HepG2 (cell line): ENCODE measurements around the gene UBAC1. TPM values are rescaled to one million over a fixed set of nuclear protein-coding genes. Genes with fewer than 3 reads are reported as not detected.

Experiments
- ATAC-seq: fragments of 200-7000 bp; cut with Tn5 transposase; 3 replicates; pipeline ENCODE4 v1.9.1; 2020; ENCODE audit warnings: mild to moderate bottlenecking, moderate library complexity
- BruUV-seq: library from RNA; stranded (reverse); fragments of 400-500 nt; replicated peaks from 2 replicates; lab custom pipeline; 2021; lab: Mats Ljungman, UMichigan
- CTCF ChIA-PET: fragments of 300-600 bp; formaldehyde crosslinking; extraction: SDS; loops from one replicate; lab custom pipeline; 2021; ENCODE audit warnings: low total read pairs, inconsistent platforms, low intra/inter-chr PET ratio; lab: Yijun Ruan, JAX
- POLR2A ChIA-PET: fragments of 350-600 bp; sonication (Branson Sonifier 250); formaldehyde crosslinking; loops from one replicate; lab custom pipeline; 2020; ENCODE audit warnings: antibody characterized with exemption, inconsistent platforms; lab: Yijun Ruan, JAX
- DNase-seq: peaks from one replicate; pipeline ENCODE4 v3.0.0-alpha.2; 2015; ENCODE audit warnings: low spot score
- FAIRE-seq: peaks from 3 replicates; lab custom pipeline; 2011; peaks lifted over from hg19 to GRCh38; lab: Jason Lieb, UNC
- H2AFZ ChIP-seq: one replicate; pipeline ENCODE4 v1.6.1; 2011; ENCODE audit warnings: low read length, inconsistent platforms
- H3K27ac ChIP-seq: fragments of 300-600 bp; 3 replicates; pipeline ENCODE4 v1.8.0; 2011; ENCODE audit warnings: mixed run types, mild to moderate bottlenecking, mixed read lengths, low read length, inconsistent platforms; ENCODE audit not compliant: insufficient read depth; ENCODE audit errors: extremely low read length
- H3K27me3 ChIP-seq, 2 experiments: fragments of 200-600 bp in 1 of 2; 2 replicates in 1 of 2; 3 replicates in 1 of 2; pipeline versions ENCODE4 v1.6.0 to v1.8.0; 2011; ENCODE audit warnings: low read length in 2 of 2, mild to moderate bottlenecking in 2 of 2, moderate library complexity in 2 of 2, inconsistent platforms in 1 of 2; ENCODE audit not compliant: insufficient read depth in 2 of 2, control insufficient read depth in 1 of 2
- H3K36me3 ChIP-seq, 2 experiments: fragments of 200-600 bp in 1 of 2; replicated peaks in 1 of 2; 2 replicates in 1 of 2; 3 replicates in 1 of 2; pipeline versions ENCODE4 v1.5.1 to v1.8.0; 2011; ENCODE audit warnings: low read length in 2 of 2, inconsistent platforms in 1 of 2; ENCODE audit not compliant: insufficient read depth in 2 of 2, control insufficient read depth in 1 of 2
- H3K4me1 ChIP-seq: 2 replicates; pipeline ENCODE4 v1.5.1; 2012; ENCODE audit warnings: low read length, inconsistent platforms; ENCODE audit not compliant: insufficient read depth
- H3K4me2 ChIP-seq: 2 replicates; pipeline ENCODE4 v1.6.0; 2011; ENCODE audit warnings: low read depth, low read length, inconsistent platforms
- H3K4me3 ChIP-seq, 3 experiments: fragments of 200-600 bp in 1 of 3; sonication (generic), shearing (Covaris generic) in 1 of 3; replicated peaks in 1 of 3; 2 replicates each; pipeline ENCODE4 v1.5.1; 2011 to 2016; ENCODE audit warnings: low read length in 3 of 3, inconsistent platforms in 2 of 3, low read depth in 2 of 3, mild to moderate bottlenecking in 2 of 3, control low read depth in 1 of 3, mixed read lengths in 1 of 3; ENCODE audit not compliant: insufficient read depth in 1 of 3
- H3K79me2 ChIP-seq: one replicate; pipeline ENCODE4 v1.6.1; 2011; ENCODE audit warnings: low read length, inconsistent platforms; ENCODE audit not compliant: insufficient read depth
- H3K9ac ChIP-seq: 2 replicates; pipeline ENCODE4 v1.6.0; 2011; ENCODE audit warnings: mild to moderate bottlenecking, low read depth, low read length, inconsistent platforms; ENCODE audit not compliant: insufficient read depth
- H3K9me3 ChIP-seq: 2 replicates; pipeline ENCODE4 v1.5.1; 2012; ENCODE audit warnings: mild to moderate bottlenecking, low read length
- H4K20me1 ChIP-seq: 2 replicates; pipeline ENCODE4 v1.6.0; 2011; ENCODE audit warnings: inconsistent platforms, mild to moderate bottlenecking, low read length, moderate library complexity; ENCODE audit not compliant: insufficient read depth
- AGO2 ChIP-seq: fragments of 200-400 bp; formaldehyde crosslinking; optimal IDR thresholded peaks from 2 replicates; pipeline ENCODE3; 2017; ENCODE audit warnings: mild to moderate bottlenecking, low read depth, low read length, moderate library complexity
- ARID4A ChIP-seq: sonication (generic); formaldehyde crosslinking; IDR thresholded peaks from 2 replicates; pipeline ENCODE4 v1.5.0; 2020; ENCODE audit warnings: mild to moderate bottlenecking, missing genetic modification reagents, borderline replicate concordance
- DPF2 ChIP-seq: sonication (generic); formaldehyde crosslinking; IDR thresholded peaks from 2 replicates; pipeline ENCODE4 v1.4.0; 2020; ENCODE audit warnings: mild to moderate bottlenecking, low read depth, missing genetic modification reagents, borderline replicate concordance
- KLF9 ChIP-seq: IDR thresholded peaks from 2 replicates; pipeline ENCODE4 v1.6.1; 2016; ENCODE audit warnings: low read depth
- REST ChIP-seq, 2 experiments: IDR thresholded peaks; 2 replicates each; pipeline ENCODE4 v1.6.1; 2011 to 2012; ENCODE audit warnings: low read length in 2 of 2, borderline replicate concordance in 1 of 2, low read depth in 1 of 2, mild to moderate bottlenecking in 1 of 2, moderate library complexity in 1 of 2
- RNF2 ChIP-seq: fragments of 450-650 bp; conservative IDR thresholded peaks from 2 replicates; pipeline ENCODE4 v1.6.1; 2016; ENCODE audit warnings: low read depth
- ZFX ChIP-seq: sonication (generic); formaldehyde crosslinking; IDR thresholded peaks from 2 replicates; pipeline ENCODE4 v1.4.0; 2020; ENCODE audit warnings: mild to moderate bottlenecking, low read depth, missing genetic modification reagents, moderate library complexity
- WGBS: methylation state at CpG from one replicate; pipeline ENCODE4 v1.1.6; 2017; ENCODE audit warnings: low lambda C conversion rate; 5-methylcytosine and 5-hydroxymethylcytosine counted together
- in situ Hi-C: cut with HindIII; loops from 2 replicates; pipeline ENCODE4 v1.10.0; 2017; ENCODE audit warnings: low pct_unique_long_range_greater_than_20kb; ENCODE audit not compliant: extremely low pct_ligation_motif_present
- intact Hi-C: fragments of 100-400 bp; cut with micrococcal nuclease; formaldehyde crosslinking; loops from one replicate; pipeline ENCODE4 v1.10.0; 2022; ENCODE audit not compliant: unreplicated experiment
- polyA plus RNA-seq, 8 experiments: library from polyadenylated mRNA; depleted of rRNA in 3 of 8; stranded (reverse) in 7 of 8; unstranded in 1 of 8; fragments of >200 nt; fragmentation: Illumina TruSeq in 4 of 8; extraction: Trizol in 4 of 8; gene quantifications; 2 replicates each; pipeline versions ENCODE4 v1.2.1 to v1.2.3, GENCODE V29; 2011 to 2016; ENCODE audit warnings: low read depth in 4 of 8, missing spikeins in 1 of 8, mixed read lengths in 1 of 8; ENCODE audit not compliant: insufficient read depth in 1 of 8
- total RNA-seq, 5 experiments: library from RNA; depleted of rRNA; stranded (reverse); fragments of >200 nt; fragmentation: Illumina TruSeq; extraction: Trizol; gene quantifications; 2 replicates each; pipeline ENCODE4 v1.2.3, GENCODE V29; 2016; ENCODE audit warnings: low read depth in 1 of 5

Gene UBAC1
- total and polyA plus RNA-seq, 2 of the 13 experiments (the other 11 are each of a cell fraction or from before 2014, with no cell fraction given): 32.2 to 34.1 TPM

GRCh38 chr9:136004219-136004618 is 43.0 kb upstream of the UBAC1 start:
- Histone ChIP-seq H3K27me3 (no peaks in the 10 kb centered on the region; a peak in 1 of 5 replicates), H3K27ac (no peak overlapping the region), H3K36me3 (no peaks in the 10 kb centered on the region), H4K20me1 (no peaks in the 10 kb centered on the region), H3K4me2 (peak overlapping the region; percentile 86), H3K4me1 (peaks cover 91% of the 10 kb centered on the region), H3K9ac (0 out of 2 replicates have a peak overlapping the region, but pooled peaks have one; percentile 14), H3K4me3 (no peak overlapping the region; a peak in 1 of 6 replicates), H3K9me3 (no peaks in the 10 kb centered on the region), H2AFZ (no peak overlapping the region), H3K79me2 (no peaks in the 10 kb centered on the region)
- in situ Hi-C loops (no loop called here), intact Hi-C loops (no loop called here)
- no peak for DNase-seq
- no TSS peak for BruUV-seq
- ChIA-PET CTCF (no interaction called here), POLR2A (interaction anchor here (0.9 to 5.4 kb wide), 5 partner anchors 9 to 115 kb away, joined by 3 to 99 read pairs (median 7); no protein-coding TSS in a partner anchor)
- TF ChIP-seq RNF2 (no peak), DPF2 (CRISPR knock-in tag) (no peak), KLF9 (CRISPR knock-in tag) (no peak), ZFX (CRISPR knock-in tag) (0 out of 2 replicates have a peak, but pooled peaks have one; percentile 1)
- FAIRE-seq: no peak
- 31% methylated on average over 3 of the region's 9 CpGs for WGBS
- ATAC-seq: no peak

GRCh38 chr9:136003411-136004218 is 42.4 kb upstream of the UBAC1 start:
- no peak overlapping the region for H2AFZ ChIP-seq
- peak; percentile 9 for ATAC-seq
- 0% methylated on average over 1 of the region's 15 CpGs for WGBS
- no peaks in the 10 kb centered on the region for H3K79me2 ChIP-seq
- H3K9me3 ChIP-seq: no peaks in the 10 kb centered on the region
- H3K9ac ChIP-seq: peak overlapping the region; percentile 58
- peak overlapping the region; percentile 86 for H3K4me2 ChIP-seq
- BruUV-seq: no TSS peak
- H3K4me1 ChIP-seq: peaks cover 91% of the 10 kb centered on the region
- FAIRE-seq: no peak
- H3K36me3 ChIP-seq: no peaks in the 10 kb centered on the region
- H3K27ac ChIP-seq: no peak overlapping the region
- H4K20me1 ChIP-seq: no peaks in the 10 kb centered on the region
- no peaks in the 10 kb centered on the region; a peak in 1 of 5 replicates for H3K27me3 ChIP-seq
- in situ Hi-C loops (no loop called here), intact Hi-C loops (no loop called here)
- CTCF ChIA-PET: no interaction called here
- DNase-seq: no peak
- peak overlapping the region; percentile 33 to 68 (median 34) for H3K4me3 ChIP-seq
- POLR2A ChIA-PET: interaction anchor here (0.7 to 5.4 kb wide), 8 partner anchors 8 to 116 kb away, joined by 3 to 99 read pairs (median 6); no protein-coding TSS in a partner anchor
- TF ChIP-seq REST (IDR thresholded peaks at IDR 0.05; ENCODE audit: borderline replicate concordance in 1 of 2, low read depth in 1 of 2, low read length in 2 of 2) (no peak), AGO2 (peak; percentile 69), ARID4A (CRISPR knock-in tag) (peak; percentile 8; the same call in 1 of the 2 replicates)
